NT2/D1 (cell line): ENCODE measurements around the gene PRXL2B.

Source experiments
- DNase-seq: peaks from one replicate; pipeline ENCODE4 v3.0.0-alpha.2; 2011; ENCODE audit warnings: low read depth, low spot score
- H3K27me3 ChIP-seq: 2 replicates; pipeline ENCODE4 v1.6.0; 2011; ENCODE audit warnings: mild to moderate bottlenecking; ENCODE audit not compliant: insufficient read length, insufficient read depth
- H3K36me3 ChIP-seq: 2 replicates; pipeline ENCODE4 v1.6.1; 2011; ENCODE audit warnings: mild to moderate bottlenecking, low read length, mixed read lengths; ENCODE audit not compliant: insufficient read depth, insufficient read length
- H3K4me1 ChIP-seq: 2 replicates; pipeline ENCODE4 v1.5.1; 2011; ENCODE audit not compliant: insufficient read depth, insufficient read length
- H3K4me3 ChIP-seq: 2 replicates; pipeline ENCODE4 v1.5.1; 2011; ENCODE audit warnings: low read depth; ENCODE audit not compliant: insufficient read length
- H3K9ac ChIP-seq: 2 replicates; pipeline ENCODE4 v1.6.0; 2011; ENCODE audit warnings: low read depth; ENCODE audit not compliant: insufficient read length
- H3K9me3 ChIP-seq: 2 replicates; pipeline ENCODE4 v1.5.1; 2011; ENCODE audit warnings: mild to moderate bottlenecking, low read length; ENCODE audit not compliant: insufficient read depth
- SUZ12 ChIP-seq: IDR thresholded peaks from 2 replicates; pipeline ENCODE4 v1.6.1; 2011; ENCODE audit not compliant: insufficient read length, insufficient read depth; ENCODE audit errors: extremely low read depth
- YY1 ChIP-seq: IDR thresholded peaks from 2 replicates; pipeline ENCODE4 v1.6.1; 2011; ENCODE audit not compliant: insufficient read length, insufficient read depth
- ZNF274 ChIP-seq: IDR thresholded peaks from 2 replicates; pipeline ENCODE4 v1.6.1; 2011; ENCODE audit warnings: mild to moderate bottlenecking, low read depth, low read length

PRXL2B gene

GRCh38 chr1:2587071-2587859, 688 bp downstream of the PRXL2B start:
- Histone ChIP-seq H3K4me1 (peaks cover 3% of the 10 kb centered on the region), H3K4me3 (peak overlapping the region; percentile 80), H3K9me3 (peaks cover 19% of the 10 kb centered on the region; the same call in 1 of the 2 replicates), H3K36me3 (peaks cover 12% of the 10 kb centered on the region), H3K9ac (peak overlapping the region; percentile 86), H3K27me3 (no peaks in the 10 kb centered on the region)
- TF ChIP-seq ZNF274 (no peak), SUZ12 (no peak), YY1 (no peak)
- no peak for DNase-seq

- peaks cover 12% of the 10 kb centered on the region for H3K36me3 ChIP-seq
- TF ChIP-seq SUZ12 (no peak), ZNF274 (no peak), YY1 (no peak)
- DNase-seq, result no peak
- H3K9me3 ChIP-seq, result peaks cover 19% of the 10 kb centered on the region; the same call in 1 of the 2 replicates
- H3K4me1 ChIP-seq, result peaks cover 3% of the 10 kb centered on the region
- H3K9ac ChIP-seq, result peak overlapping the region; percentile 32
- H3K4me3 ChIP-seq, result no peak overlapping the region
- H3K27me3 ChIP-seq, result no peaks in the 10 kb centered on the region
Measured at GRCh38 chr1:2587860-2588571, 1.4 kb downstream of the PRXL2B start.

DNA sequence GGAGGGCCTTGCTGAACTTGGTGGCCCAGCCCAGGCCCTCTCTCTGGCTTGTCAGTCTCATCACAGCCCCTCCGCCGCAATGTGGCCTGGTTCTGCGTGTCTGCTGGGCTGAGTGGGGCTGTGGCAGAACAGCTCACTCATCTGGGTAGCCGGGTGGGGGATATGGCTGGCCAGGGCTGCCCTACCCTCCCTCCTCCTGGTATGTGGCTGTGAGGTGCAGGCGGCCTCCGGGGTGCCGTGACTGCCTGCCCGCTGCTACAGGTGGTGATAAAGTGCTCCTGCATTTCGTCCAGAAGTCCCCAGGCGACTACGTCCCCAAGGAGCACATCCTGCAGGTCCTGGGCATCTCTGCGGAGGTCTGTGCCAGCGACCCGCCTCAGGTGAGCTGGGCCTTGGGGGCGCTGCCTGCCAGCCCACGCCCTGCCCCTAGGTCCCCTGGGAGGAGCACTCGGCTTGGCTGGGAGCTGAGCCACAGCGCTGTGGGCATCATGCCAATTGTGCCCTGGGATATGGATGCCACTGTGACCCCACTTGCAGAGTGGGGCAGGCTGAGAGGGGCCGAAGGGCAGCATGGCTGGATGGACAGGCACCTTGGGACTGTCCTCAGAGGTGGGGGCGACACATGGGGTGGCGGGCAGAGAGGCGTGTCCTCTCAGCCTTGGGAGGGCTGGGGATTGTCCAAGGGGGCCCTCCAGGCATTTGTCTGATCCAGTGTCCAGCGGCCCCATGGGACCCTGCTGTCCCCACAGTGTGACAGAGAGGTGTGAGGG, 2.3 kb downstream of the PRXL2B start:
- peaks cover 12% of the 10 kb centered on the region for H3K36me3 ChIP-seq
- DNase-seq, result no peak
- H3K4me1 ChIP-seq, result no peaks in the 10 kb centered on the region
- TF ChIP-seq SUZ12, result no peak
- no peak for TF ChIP-seq ZNF274
- no peak for TF ChIP-seq YY1
- no peak overlapping the region for H3K9ac ChIP-seq
- H3K27me3 ChIP-seq, result no peaks in the 10 kb centered on the region
- H3K9me3 ChIP-seq, result peaks cover 19% of the 10 kb centered on the region; the same call in 1 of the 2 replicates
- H3K4me3 ChIP-seq, result no peak overlapping the region

DNA sequence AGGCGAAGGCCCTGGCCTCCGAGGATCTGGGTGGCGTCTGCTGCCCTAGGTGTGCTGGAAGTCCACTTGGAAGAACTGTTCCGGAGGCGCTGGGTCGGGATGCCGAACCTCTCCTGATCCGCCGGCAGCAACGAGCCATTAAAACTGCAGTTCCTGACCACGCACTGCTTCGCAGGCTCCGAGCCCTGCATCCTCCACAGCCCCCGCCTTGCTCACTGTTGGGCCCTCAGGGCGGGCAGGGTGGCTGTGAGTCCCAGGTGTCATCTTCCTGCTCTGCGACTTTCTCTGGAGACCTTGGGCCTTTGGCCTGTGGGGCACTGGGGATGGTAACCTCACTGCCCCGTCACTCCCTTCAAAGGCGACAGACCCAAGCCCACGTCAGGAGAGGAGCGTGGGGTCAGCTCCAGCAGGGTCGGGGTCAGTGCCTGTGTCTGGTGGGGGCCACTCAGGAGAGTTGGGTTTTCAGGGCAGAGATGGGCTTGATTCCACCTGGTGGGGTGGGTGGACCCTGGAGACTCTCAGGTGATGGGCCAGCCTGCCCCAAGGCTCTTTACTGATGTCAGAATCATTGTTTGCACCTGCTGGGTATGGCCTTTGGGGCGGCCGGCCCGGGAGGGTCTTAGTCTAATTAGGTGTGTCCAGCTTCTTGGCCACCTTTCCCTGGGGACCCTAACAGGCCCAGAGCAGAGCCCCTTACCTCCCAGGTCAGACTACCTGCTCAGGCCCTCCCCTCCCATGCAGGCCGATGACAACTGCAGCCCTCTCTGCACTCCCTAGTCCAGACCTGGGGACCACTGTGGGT, 3.1 kb downstream of the PRXL2B start:
- Histone ChIP-seq H3K4me1 (no peaks in the 10 kb centered on the region), H3K9me3 (peaks cover 19% of the 10 kb centered on the region; the same call in 1 of the 2 replicates), H3K36me3 (peaks cover 7% of the 10 kb centered on the region), H3K9ac (no peak overlapping the region), H3K4me3 (no peak overlapping the region), H3K27me3 (no peaks in the 10 kb centered on the region)
- TF ChIP-seq YY1 (no peak), ZNF274 (no peak), SUZ12 (no peak)
- no peak for DNase-seq

GRCh38 chr1:2590233-2591141, 3.9 kb downstream of the PRXL2B start:
- no peak for DNase-seq
- Histone ChIP-seq H3K27me3 (no peaks in the 10 kb centered on the region), H3K4me3 (no peak overlapping the region), H3K4me1 (no peaks in the 10 kb centered on the region), H3K9ac (no peak overlapping the region), H3K36me3 (peaks cover 7% of the 10 kb centered on the region), H3K9me3 (peaks cover 19% of the 10 kb centered on the region; the same call in 1 of the 2 replicates)
- TF ChIP-seq ZNF274, result no peak
- TF ChIP-seq YY1, result no peak
- TF ChIP-seq SUZ12, result no peak

- H3K9ac ChIP-seq, result no peak overlapping the region
- no peak overlapping the region for H3K4me3 ChIP-seq
- no peak for TF ChIP-seq ZNF274
- TF ChIP-seq YY1, result no peak
- TF ChIP-seq SUZ12, result no peak
- H3K27me3 ChIP-seq, result no peaks in the 10 kb centered on the region
- DNase-seq, result no peak
- peaks cover 19% of the 10 kb centered on the region; the same call in 1 of the 2 replicates for H3K9me3 ChIP-seq
- peaks cover 7% of the 10 kb centered on the region for H3K36me3 ChIP-seq
- H3K4me1 ChIP-seq, result no peaks in the 10 kb centered on the region
Measured at GRCh38 chr1:2591233-2591580, 4.6 kb downstream of the PRXL2B start.
